Neural crest cell (in vitro differentiated cells): ENCODE data around the gene NVL. TPM values are rescaled to one million over a fixed set of nuclear protein-coding genes. Genes with fewer than 3 reads are reported as not detected.

ENCODE experiments used
- DNase-seq: peaks from one replicate; pipeline ENCODE4 v3.0.0; 2021; ENCODE audit warnings: low read depth, mixed read lengths, low spot score
- H3K27ac Mint-ChIP-seq: one replicate; pipeline ENCODE4 v1.8.0; 2021; ENCODE audit warnings: mild to moderate bottlenecking, mixed read lengths; ENCODE audit not compliant: unreplicated experiment
- H3K27me3 Mint-ChIP-seq: 2 replicates; pipeline ENCODE4 v1.8.0; 2021; ENCODE audit warnings: low read depth, mild to moderate bottlenecking, mixed read lengths
- H3K36me3 Mint-ChIP-seq: 2 replicates; pipeline ENCODE4 v1.8.0; 2021; ENCODE audit warnings: low read depth, mild to moderate bottlenecking, mixed read lengths
- H3K4me1 Mint-ChIP-seq: 2 replicates; pipeline ENCODE4 v1.8.0; 2021; ENCODE audit warnings: mixed read lengths
- H3K4me3 Mint-ChIP-seq: one replicate; pipeline ENCODE4 v1.8.0; 2021; ENCODE audit warnings: mild to moderate bottlenecking, mixed read lengths
- H3K9me3 Mint-ChIP-seq: 2 replicates; pipeline ENCODE4 v1.8.0; 2021; ENCODE audit warnings: mixed read lengths
- CTCF ChIP-seq: fragments of 200-600 bp; sonication (generic); conservative IDR thresholded peaks from 2 replicates; pipeline ENCODE4 v1.5.0; 2021; ENCODE audit warnings: antibody characterized with exemption, mild to moderate bottlenecking
- total RNA-seq: library from RNA; stranded (reverse); gene quantifications from 2 replicates; pipeline ENCODE4 v1.2.1, GENCODE V29; 2021

The NVL gene
- total RNA-seq, 1 donor from 2014 or later = 51.2 TPM

GRCh38 chr1:224256640-224257039 is 73.3 kb downstream of the NVL start:
- H3K9me3 Mint-ChIP-seq = no peaks in the 10 kb centered on the region
- no peak for TF ChIP-seq CTCF
- peaks cover 12% of the 10 kb centered on the region for H3K4me1 Mint-ChIP-seq
- H3K4me3 Mint-ChIP-seq = no peak overlapping the region
- peak overlapping the region; percentile 21 for H3K27ac Mint-ChIP-seq
- H3K27me3 Mint-ChIP-seq = no peaks in the 10 kb centered on the region
- no peak for DNase-seq
- H3K36me3 Mint-ChIP-seq = peaks cover 14% of the 10 kb centered on the region

GRCh38 chr1:224253721-224254120 is 76.3 kb downstream of the NVL start:
- TF ChIP-seq CTCF = no peak
- Mint-ChIP-seq H3K4me1 (peaks cover 14% of the 10 kb centered on the region), H3K36me3 (peaks cover 12% of the 10 kb centered on the region), H3K4me3 (no peak overlapping the region), H3K27ac (no peak overlapping the region), H3K27me3 (no peaks in the 10 kb centered on the region), H3K9me3 (no peaks in the 10 kb centered on the region)
- DNase-seq = no peak

DNA sequence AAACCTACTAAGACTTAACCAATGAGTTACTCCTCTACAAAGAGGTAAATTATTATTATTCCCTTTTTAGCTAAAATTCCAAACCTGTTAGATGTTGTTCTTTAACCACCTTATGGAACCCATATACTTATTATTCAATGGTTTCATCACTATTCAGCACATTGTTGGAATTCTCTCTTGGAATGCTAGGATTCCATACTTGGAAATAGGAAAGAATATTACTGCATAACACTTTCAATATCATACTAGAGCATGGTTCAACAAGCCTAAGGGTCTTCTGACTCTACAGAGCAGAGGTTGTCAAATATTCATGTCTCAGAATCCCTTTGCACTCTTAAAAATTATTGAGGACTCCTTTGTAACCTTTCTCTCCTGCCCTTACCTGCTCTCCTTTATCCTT is 77.5 kb downstream of the NVL start:
- Mint-ChIP-seq H3K27ac (no peak overlapping the region), H3K27me3 (no peaks in the 10 kb centered on the region), H3K36me3 (peaks cover 15% of the 10 kb centered on the region), H3K4me3 (no peak overlapping the region), H3K4me1 (peaks cover 14% of the 10 kb centered on the region), H3K9me3 (no peaks in the 10 kb centered on the region)
- no peak for TF ChIP-seq CTCF
- DNase-seq = no peak

GRCh38 chr1:224251741-224252146 is 78.2 kb downstream of the NVL start:
- Mint-ChIP-seq H3K4me3 (no peak overlapping the region), H3K27me3 (no peaks in the 10 kb centered on the region), H3K36me3 (peaks cover 13% of the 10 kb centered on the region), H3K9me3 (no peaks in the 10 kb centered on the region), H3K27ac (peak overlapping the region; percentile 6), H3K4me1 (peaks cover 12% of the 10 kb centered on the region)
- no peak for TF ChIP-seq CTCF
- no peak for DNase-seq

- DNase-seq = no peak
- no peak for TF ChIP-seq CTCF
- no peaks in the 10 kb centered on the region for H3K9me3 Mint-ChIP-seq
- H3K4me1 Mint-ChIP-seq = no peaks in the 10 kb centered on the region
- no peaks in the 10 kb centered on the region for H3K27me3 Mint-ChIP-seq
- peaks cover 14% of the 10 kb centered on the region for H3K36me3 Mint-ChIP-seq
- no peak overlapping the region for H3K4me3 Mint-ChIP-seq
- H3K27ac Mint-ChIP-seq = peak overlapping the region; percentile 62
Observed at GRCh38 chr1:224245188-224245587, 84.8 kb downstream of the NVL start.

DNA sequence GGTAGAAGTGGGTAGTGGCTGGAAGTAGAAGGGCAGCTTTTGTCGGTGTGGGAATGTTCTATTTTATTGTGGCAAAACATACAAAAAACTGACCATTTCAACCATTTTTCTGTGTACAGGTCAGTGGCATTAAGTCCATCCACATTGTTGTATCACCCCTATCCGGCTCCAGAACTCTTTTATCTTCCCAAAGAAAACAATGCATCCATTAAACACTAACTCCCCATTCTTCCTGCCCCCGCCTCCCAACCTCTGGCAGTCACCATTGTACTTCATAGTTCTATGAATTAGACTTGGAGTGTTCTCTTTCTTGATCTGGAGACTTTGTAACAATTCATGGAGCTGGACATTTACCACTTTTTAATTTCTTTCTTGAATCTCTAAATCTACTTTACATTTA is 91.2 kb downstream of the NVL start:
- H3K9me3 Mint-ChIP-seq = no peaks in the 10 kb centered on the region
- TF ChIP-seq CTCF = no peak
- no peaks in the 10 kb centered on the region for H3K27me3 Mint-ChIP-seq
- H3K4me1 Mint-ChIP-seq = peaks cover 16% of the 10 kb centered on the region
- H3K27ac Mint-ChIP-seq = no peak overlapping the region
- no peak overlapping the region for H3K4me3 Mint-ChIP-seq
- DNase-seq = no peak
- peaks cover 7% of the 10 kb centered on the region for H3K36me3 Mint-ChIP-seq
